Right ventricle myocardium superior (tissue), 1 donor: Measurements from ENCODE around the gene NPY. TPM values are rescaled to one million over a fixed set of nuclear protein-coding genes. Genes with fewer than 3 reads are reported as not detected.

Source experiments
- ATAC-seq: fragments of 200-7000 bp; cut with Tn5 transposase; one replicate; pipeline ENCODE4 v1.9.1; 2020; ENCODE audit warnings: mild to moderate bottlenecking; ENCODE audit not compliant: poor library complexity
- DNase-seq: peaks from one replicate; pipeline ENCODE4 v3.0.0-alpha.2; 2020
- intact Hi-C: fragments of 100-400 bp; cut with DNase I; formaldehyde crosslinking; loops from one replicate; pipeline ENCODE4 v1.11.2; 2022
- total RNA-seq: library from RNA; stranded (reverse); fragmentation: NEBNext Ultra II Directional; extraction: Animal tissue kit (Norgen Biotek cat#: 25700); gene quantifications from one replicate; pipeline ENCODE4 v1.2.1, GENCODE V29; 2021
- donor health status: DM: no; HTN: yes; CAD: no; lungs with severe emphysema.

The NPY gene
- total RNA-seq, 1 donor from 2014 or later, result not detected

DNA sequence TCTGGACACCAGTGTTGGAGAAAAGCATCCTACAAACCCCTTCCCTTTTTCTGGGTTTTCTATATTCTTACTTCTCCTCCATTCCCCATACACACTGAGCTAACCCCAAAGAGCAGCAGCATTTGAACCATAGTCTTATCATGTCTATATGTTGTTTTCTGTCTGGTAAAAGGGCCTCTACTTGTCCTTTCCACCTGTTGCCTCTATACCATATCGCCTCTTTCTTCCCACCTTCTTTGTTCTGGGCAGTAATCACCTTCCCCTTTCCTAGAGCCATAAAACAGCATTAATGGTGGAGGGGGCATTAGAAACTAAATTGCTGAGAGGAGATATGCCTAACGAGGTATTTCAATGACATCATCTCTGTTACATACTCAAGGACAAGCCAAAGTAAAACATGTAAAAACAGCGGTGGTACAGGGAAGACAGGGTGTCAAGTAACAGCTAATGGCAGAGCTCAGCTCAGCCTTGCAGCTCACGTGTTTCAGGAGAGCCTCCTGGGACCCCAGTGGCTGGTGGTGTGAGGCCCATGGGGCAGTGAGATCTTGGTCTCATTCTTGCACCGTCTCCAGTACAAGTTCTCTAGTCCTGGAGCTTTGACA, 20.6 kb downstream of the NPY start:
- intact Hi-C loops, result no loop called here
- ATAC-seq (no peak), DNase-seq (no peak)

DNA sequence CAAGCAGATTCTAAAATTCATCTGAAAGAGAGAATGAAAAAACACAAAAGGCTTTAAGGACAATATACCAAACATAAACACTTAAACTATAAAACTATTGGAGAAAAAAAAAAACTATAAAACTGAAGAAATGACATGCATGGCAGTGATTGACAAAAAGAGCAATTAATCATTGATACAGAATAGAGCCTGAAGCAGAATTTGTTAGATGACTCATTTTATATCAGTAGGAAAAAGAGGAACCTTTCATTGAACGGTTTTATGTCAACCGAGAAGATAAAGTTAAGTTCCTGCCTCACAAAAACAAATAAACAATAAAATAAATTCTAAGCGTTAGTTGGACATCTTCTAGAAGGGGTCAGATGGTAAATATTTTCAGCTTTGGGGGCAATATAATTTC, 23.3 kb downstream of the NPY start:
- ATAC-seq, result no peak

DNA sequence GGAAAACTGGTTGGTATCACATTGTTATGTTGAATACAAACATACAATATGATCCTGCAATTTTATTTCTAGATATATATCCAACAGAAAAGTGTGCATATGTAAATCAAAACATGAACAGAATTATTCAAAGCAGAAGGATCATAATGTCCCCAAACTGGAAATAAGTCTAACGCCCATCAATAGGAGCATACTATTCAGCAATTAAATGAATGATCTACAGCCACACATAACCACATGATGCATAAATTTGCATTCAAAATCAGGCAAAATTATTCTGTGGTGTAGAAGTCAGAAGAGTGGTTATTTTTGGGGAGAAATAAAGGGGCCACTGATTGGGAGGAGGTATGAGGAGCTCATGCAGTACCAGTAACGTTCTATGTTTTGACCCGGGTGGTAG, 28.6 kb downstream of the NPY start:
- DNase-seq, result no peak
- intact Hi-C loops, result no loop called here
- no peak for ATAC-seq

More for the DNA sequence above, 23.3 kb downstream of the NPY start:
- DNase-seq, result no peak
- intact Hi-C loops, result no loop called here

DNA sequence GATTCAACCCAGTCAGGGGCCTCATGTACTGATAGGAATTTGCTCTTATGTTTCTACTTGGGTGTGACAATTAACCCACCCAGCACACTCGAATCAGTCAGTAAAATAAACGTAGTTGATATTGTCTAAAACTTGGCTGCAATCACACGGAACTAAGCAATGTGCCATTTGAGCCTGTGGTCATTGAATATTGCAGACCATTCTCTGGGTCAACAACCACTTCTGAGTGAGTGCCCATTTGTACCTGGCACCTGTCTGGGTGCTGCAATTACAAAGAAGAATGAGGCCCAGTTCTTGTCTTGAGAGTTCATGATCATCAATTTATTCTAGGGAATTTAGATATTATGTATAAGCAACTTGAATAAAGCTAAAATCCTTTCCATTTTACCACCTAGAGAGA, 29.8 kb downstream of the NPY start:
- ATAC-seq (no peak), DNase-seq (no peak)
- intact Hi-C loops, result no loop called here

DNA sequence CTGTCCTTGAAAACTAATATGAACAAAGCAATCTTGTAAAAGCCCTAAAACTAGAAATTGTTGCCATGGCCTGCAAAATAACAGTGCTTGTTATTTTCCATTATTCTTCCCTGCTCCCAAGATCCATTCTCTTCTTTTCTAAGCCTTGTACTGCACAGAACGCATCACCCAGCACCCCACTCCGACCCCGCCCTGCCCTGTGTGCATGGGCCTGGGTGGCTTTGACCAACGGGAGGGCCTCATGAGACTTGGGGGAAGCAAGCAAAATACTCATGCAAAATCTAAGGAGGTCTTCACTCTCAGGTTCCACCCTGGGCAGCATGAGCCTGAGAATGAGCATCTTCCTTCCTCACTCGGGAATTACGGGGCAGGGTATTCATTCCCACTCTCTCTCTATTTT, 32.4 kb downstream of the NPY start:
- ATAC-seq, result no peak
- intact Hi-C loops, result no loop called here
- no peak for DNase-seq

DNA sequence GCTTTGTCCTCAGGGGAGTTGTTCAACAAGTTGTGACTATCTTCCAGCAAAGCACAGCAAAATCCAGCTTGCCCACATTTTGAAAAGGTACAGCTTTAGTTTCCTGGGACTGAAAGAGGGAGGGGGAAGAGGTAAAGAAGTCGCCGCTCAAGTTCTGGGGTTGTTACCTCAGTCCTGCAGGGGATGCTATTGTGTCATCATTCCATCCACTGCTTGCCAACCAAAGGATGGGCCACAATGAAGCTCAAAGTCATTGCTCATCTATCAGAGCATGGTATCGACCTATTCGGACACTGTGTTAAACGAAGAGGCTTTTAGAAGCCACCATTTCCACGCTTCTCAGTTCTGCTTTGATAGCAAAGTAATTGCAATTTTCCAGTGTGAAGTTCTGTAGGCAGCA, 34.3 kb downstream of the NPY start:
- ATAC-seq (no peak), DNase-seq (no peak)
- intact Hi-C loops, result no loop called here

DNA sequence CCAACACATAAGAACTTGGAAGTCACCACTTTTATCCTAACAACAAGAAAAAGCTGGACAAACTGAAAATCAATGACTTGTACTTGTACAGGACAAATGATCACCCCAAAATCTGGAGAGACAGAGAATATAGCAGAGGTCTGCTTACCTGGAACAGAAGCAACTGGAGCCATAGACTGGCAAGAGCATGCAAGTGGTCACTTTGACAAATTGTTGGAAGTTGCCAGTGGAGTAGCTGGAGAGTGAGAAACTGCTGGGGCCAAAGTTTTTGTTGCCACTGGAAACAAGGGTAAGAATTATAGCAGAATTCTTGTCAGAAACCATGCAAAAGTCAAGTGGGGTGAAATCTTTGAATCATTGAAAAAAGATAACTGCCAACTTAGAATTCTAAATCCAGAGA, 35.2 kb downstream of the NPY start:
- ATAC-seq, result no peak
- DNase-seq, result no peak
- intact Hi-C loops, result no loop called here

DNA sequence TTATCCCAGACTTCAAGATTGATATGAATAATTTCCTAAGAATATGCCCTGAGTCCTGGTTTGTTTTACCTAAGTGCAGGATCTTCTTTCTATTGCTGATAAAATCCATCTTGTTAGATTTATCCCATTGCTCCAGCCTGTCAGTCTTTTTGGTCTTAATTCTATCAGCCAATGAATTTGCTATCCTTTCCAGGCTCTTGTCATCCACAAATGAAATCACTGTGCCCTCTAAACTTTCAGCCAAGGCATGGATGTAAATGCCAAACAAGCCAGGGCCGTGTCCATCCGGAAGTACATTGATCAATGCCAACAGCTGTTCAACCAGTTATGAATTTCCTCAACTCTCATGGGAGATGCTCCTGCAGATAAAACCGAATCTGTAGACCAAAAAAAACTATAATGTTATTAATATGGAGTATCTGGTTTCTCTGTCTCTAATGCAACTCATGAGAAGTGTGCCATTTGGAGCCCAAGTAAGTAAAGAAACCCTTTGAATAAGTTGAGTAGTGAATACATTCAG, 40.0 kb downstream of the NPY start:
- DNase-seq (no peak), ATAC-seq (no peak)
- intact Hi-C loops, result no loop called here

DNA sequence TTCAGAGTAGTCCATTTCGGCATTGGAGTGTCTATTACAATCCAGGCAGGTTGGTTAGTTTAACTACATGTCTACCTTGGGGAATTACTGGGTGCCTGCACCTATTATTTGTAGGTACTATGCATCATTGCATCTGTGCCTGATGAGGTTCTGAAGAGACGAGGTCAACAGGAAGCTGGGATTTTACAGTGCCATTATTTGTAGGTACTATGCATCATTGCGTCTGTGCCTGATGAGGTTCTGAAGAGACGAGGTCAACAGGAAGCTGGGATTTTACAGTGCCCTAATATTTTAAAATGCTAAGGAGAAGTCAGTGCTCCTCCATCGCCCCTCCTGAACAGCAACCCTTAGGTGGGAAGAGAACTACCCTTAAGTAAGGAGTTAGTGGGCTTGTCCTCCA, 41.7 kb downstream of the NPY start:
- ATAC-seq, result no peak
- DNase-seq, result no peak
- intact Hi-C loops, result no loop called here

DNA sequence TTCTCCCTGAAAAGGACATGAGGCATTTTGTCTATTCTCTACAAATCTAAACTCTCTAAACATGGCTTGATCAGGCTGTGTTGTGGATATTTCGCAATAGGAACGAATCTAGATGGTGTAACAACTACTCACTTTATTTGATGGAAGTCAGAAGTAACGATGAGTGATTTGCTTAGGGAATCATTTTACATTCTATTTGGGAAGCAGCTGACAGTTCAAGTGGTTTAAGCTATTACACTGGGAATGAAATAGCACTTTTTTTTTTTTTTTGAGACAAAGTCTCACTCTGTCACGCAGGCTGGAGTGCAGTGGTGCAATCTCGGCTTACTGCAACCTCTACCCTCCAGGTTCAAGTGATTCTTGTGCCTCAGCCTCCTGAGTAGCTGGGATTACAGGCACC, 44.1 kb downstream of the NPY start:
- DNase-seq (no peak), ATAC-seq (no peak)
- intact Hi-C loops, result no loop called here

DNA sequence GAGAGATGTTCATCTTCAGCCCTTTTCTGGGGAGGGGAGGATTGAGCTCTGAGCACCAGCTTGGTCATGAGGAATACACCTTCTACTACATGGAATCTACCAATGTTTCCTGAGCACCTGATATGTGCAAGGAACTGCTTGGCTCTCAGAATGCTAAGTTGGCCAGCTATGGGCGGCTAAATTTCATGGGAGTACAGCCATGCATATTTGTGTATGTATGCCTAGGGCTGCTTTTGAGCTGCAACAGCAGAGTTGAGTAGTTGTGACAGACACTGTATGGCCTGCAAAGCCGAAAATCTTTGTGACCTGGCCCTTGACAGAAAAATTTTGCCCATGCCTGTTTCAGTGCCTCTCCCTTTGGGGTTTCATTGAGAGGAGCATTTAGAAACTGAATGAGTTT, 44.9 kb downstream of the NPY start:
- no peak for DNase-seq
- ATAC-seq, result no peak
- intact Hi-C loops, result no loop called here

DNA sequence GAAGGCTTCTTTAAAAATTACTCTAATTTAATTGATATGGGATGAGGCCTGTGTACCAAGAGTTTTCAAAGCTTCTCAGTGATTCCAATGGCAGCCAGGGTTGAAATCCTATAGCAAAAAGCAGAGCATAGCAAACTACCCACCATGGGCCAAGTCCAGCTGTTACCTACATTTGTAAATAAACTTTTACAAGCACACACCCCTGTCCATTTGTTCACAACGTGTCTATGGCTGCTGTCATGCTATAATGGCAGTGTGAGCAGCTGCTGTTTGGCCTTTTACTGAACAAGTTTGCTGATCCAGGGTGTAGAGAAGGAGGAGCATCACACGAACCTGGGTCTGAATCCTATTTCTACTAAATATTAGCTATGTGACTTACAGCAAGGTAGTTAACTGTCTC, 50.0 kb downstream of the NPY start:
- intact Hi-C loops, result no loop called here
- DNase-seq, result no peak
- ATAC-seq, result no peak

DNA sequence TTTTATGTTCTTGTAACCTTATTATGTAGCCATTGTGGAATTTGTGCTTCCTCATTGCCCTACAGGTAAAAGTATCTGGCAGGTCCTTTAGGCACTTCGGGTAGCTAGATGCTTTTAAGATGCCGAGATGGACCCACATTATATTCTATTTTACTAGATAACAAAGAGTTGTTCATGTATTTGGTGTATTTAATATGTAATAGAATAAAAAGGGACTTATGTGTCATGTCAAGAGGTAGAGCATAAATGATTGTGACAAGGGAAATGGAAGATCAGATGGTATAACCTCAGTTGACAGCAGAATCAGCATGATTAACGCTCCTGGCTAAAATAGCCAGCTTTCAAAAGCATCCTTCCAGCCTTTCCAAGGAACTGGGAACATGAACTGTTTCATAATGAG, 50.6 kb downstream of the NPY start:
- DNase-seq (no peak), ATAC-seq (no peak)
- intact Hi-C loops, result no loop called here

DNA sequence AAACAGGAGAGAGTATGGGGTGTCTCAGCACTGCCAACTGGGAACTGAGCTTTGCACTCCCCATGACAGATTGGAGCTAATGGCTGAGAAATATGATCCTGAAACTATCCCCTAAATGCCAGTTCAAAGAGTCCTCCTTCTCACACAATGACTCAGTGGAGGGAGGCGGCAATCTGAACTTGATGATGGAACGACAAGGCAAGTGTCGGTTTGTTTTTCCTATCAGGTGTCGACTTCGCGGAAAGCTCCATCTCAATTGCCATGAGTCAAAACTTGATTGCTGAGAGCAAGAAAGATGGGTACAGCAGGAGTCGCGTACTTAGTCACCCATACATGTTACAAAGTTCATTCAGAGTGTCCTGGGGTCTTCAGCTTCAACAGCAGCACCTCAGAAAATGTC, 52.5 kb downstream of the NPY start:
- intact Hi-C loops, result no loop called here
- ATAC-seq (no peak), DNase-seq (no peak)

DNA sequence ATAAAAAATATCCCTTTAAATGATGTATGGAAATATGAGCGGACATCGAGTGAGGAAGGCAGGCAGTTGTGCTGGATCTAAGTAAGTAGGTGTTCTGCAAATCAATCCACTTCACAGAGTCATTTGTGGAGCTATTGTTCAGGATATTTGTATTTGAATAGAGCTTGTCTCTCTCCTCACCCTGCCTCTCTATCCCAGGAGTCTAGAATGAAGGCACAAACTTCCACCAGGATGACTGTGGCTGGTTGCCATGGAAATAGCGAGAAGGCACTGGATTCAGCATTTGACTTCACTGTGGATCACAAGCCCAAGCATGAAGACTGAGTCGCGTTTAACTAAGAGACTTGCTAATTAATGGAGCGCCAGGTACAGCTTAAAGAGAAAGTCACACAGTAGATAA, 53.2 kb downstream of the NPY start:
- no peak for DNase-seq
- intact Hi-C loops, result no loop called here

DNA sequence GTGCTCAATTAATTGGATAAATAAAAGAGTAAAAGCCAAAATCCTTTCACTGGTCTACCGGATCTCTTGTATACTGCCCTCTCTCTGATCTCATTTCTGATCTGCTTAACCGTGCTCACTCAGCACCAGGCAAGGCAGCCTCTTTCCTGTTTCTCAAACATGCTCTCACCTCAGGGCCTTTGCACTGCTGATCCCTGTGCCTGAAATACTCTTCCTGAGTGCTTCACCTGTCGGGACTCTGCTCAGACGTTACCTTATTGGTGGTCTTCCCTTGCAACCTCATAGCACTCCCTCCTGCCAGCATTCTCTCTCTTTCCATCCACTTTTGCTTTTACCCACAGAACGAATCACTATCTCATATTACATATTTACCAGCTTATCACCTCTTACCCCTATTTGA, 55.6 kb downstream of the NPY start:
- no peak for ATAC-seq
- intact Hi-C loops, result no loop called here
- DNase-seq, result no peak

More for the DNA sequence above, 53.2 kb downstream of the NPY start:
- no peak for ATAC-seq

DNA sequence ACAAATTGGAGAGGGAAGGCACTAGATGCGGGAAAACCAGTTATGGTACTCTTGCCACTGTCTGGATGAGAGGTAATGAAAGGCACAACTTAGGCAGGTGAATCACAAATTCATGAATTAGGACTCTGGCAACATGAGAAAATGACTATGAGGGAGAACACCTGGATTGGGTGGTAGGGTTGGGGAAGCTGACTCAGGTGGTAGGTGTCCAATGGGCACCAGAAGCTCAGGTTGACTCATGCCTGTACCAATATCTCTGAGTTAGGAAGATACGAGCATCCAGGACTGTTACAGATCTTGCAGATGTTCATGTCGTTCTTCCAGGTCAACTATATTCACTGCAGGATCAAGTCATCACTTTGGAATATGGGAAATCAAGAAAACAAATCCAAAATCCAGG, 56.7 kb downstream of the NPY start:
- ATAC-seq, result no peak
- intact Hi-C loops, result no loop called here

More for the DNA sequence above, 56.7 kb downstream of the NPY start:
- DNase-seq, result no peak
